HG02938 (cell line): ENCODE data around the gene DIDO1.
"Not testable (repeated sequence)": the region's sequence is repeated elsewhere in the genome, so short reads cannot be mapped to it uniquely, and the experiment has no call there.

Source experiments
- ATAC-seq: cut with Tn5 transposase; IDR thresholded peaks from one replicate; pipeline ENCODE4 v1.9.1; 2021; ENCODE audit warnings: mild to moderate bottlenecking, moderate library complexity; ENCODE audit not compliant: unreplicated experiment

Gene DIDO1

GRCh38 chr20:62859721-62860120 is 66.6 kb downstream of the DIDO1 start:
- ATAC-seq, result no peak

GRCh38 chr20:62858058-62858830 is 68.1 kb downstream of the DIDO1 start:
- no peak for ATAC-seq

- no peak for ATAC-seq
These were observed 69.2 kb downstream of the DIDO1 start for GRCh38 chr20:62856931-62857619.

- ATAC-seq, result no peak
These were observed 71.2 kb downstream of the DIDO1 start for GRCh38 chr20:62855120-62855519.

GRCh38 chr20:62854121-62854520 is 72.2 kb downstream of the DIDO1 start:
- ATAC-seq, result no peak

GRCh38 chr20:62853304-62853703 is 73.0 kb downstream of the DIDO1 start:
- ATAC-seq, result not testable (repeated sequence)

- no peak for ATAC-seq
These were observed 73.5 kb downstream of the DIDO1 start for GRCh38 chr20:62852841-62853240.

GRCh38 chr20:62852196-62852595 is 74.1 kb downstream of the DIDO1 start:
- no peak for ATAC-seq

- ATAC-seq, result no peak
These were observed 75.9 kb downstream of the DIDO1 start for GRCh38 chr20:62850333-62850974.

- ATAC-seq, result no peak
These were observed 76.9 kb downstream of the DIDO1 start for GRCh38 chr20:62849431-62849830.

- ATAC-seq, result not testable (repeated sequence)
These were observed 77.4 kb downstream of the DIDO1 start for GRCh38 chr20:62848917-62849316.

- no peak for ATAC-seq
These were observed 80.0 kb downstream of the DIDO1 start for GRCh38 chr20:62846166-62846890.

- ATAC-seq, result no peak
These were observed 80.7 kb downstream of the DIDO1 start for GRCh38 chr20:62845416-62846160.

GRCh38 chr20:62844182-62844581 is 82.1 kb downstream of the DIDO1 start:
- ATAC-seq, result no peak

GRCh38 chr20:62843656-62844055 is 82.6 kb downstream of the DIDO1 start:
- ATAC-seq, result no peak

- ATAC-seq, result no peak
These were observed 84.5 kb downstream of the DIDO1 start for GRCh38 chr20:62841705-62842212.

- ATAC-seq, result no peak
These were observed 85.8 kb downstream of the DIDO1 start for GRCh38 chr20:62840244-62841197.

GRCh38 chr20:62839816-62840215 is 86.5 kb downstream of the DIDO1 start:
- ATAC-seq, result no peak

GRCh38 chr20:62839261-62839660 is 87.0 kb downstream of the DIDO1 start:
- no peak for ATAC-seq
